Hepatocyte (in vitro differentiated cells): ENCODE measurements around the gene JAML. TPM values are rescaled to one million over a fixed set of nuclear protein-coding genes. Genes with fewer than 3 reads are reported as not detected.

Source experiments
- DNase-seq: peaks from one replicate; pipeline ENCODE4 v3.0.0-alpha.2; 2016; ENCODE audit warnings: low spot score
- H2AFZ ChIP-seq: fragments of 200-600 bp; sonication (generic); 2 replicates; pipeline ENCODE4 v1.6.0; 2016; ENCODE audit warnings: antibody characterized with exemption, mild to moderate bottlenecking
- H3K27ac ChIP-seq: fragments of 200-600 bp; sonication (generic); 2 replicates; pipeline ENCODE4 v1.5.1; 2016; ENCODE audit warnings: mild to moderate bottlenecking
- H3K27me3 ChIP-seq: fragments of 200-600 bp; sonication (generic); 2 replicates; pipeline ENCODE4 v1.6.1; 2016
- H3K36me3 ChIP-seq: fragments of 200-600 bp; sonication (generic); replicated peaks from 2 replicates; pipeline ENCODE4 v1.5.1; 2016; ENCODE audit warnings: low read depth; ENCODE audit not compliant: insufficient read depth
- H3K4me1 ChIP-seq: fragments of 200-600 bp; sonication (generic); 2 replicates; pipeline ENCODE4 v1.5.1; 2016; ENCODE audit warnings: mild to moderate bottlenecking, moderate library complexity; ENCODE audit not compliant: insufficient read depth
- H3K4me2 ChIP-seq: fragments of 200-600 bp; sonication (generic); 2 replicates; pipeline ENCODE4 v1.6.0; 2016
- H3K4me3 ChIP-seq: fragments of 200-600 bp; sonication (generic); 2 replicates; pipeline ENCODE4 v1.5.1; 2016; ENCODE audit warnings: mild to moderate bottlenecking
- H3K79me2 ChIP-seq: fragments of 200-600 bp; sonication (generic); 2 replicates; pipeline ENCODE4 v1.6.0; 2017; ENCODE audit warnings: mild to moderate bottlenecking
- H3K9me2 ChIP-seq: fragments of 200-600 bp; sonication (generic); replicated peaks from 2 replicates; pipeline ENCODE4 v1.6.0; 2017; ENCODE audit warnings: mild to moderate bottlenecking; ENCODE audit not compliant: insufficient read depth
- H3K9me3 ChIP-seq: fragments of 200-600 bp; sonication (generic); 2 replicates; pipeline ENCODE4 v1.5.1; 2016; ENCODE audit warnings: low read depth, mild to moderate bottlenecking
- H4K20me1 ChIP-seq: fragments of 200-600 bp; sonication (generic); 2 replicates; pipeline ENCODE4 v1.6.0; 2016; ENCODE audit warnings: mild to moderate bottlenecking; ENCODE audit not compliant: insufficient read depth, poor library complexity, severe bottlenecking
- CTCF ChIP-seq: fragments of 200-600 bp; sonication (generic); IDR thresholded peaks from 2 replicates; pipeline ENCODE4 v1.5.1; 2016; ENCODE audit warnings: antibody characterized with exemption, mild to moderate bottlenecking; ENCODE audit not compliant: poor library complexity
- EZH2 ChIP-seq: fragments of 200-600 bp; sonication (generic); IDR thresholded peaks from 2 replicates; pipeline ENCODE4 v1.6.1; 2016; ENCODE audit warnings: antibody characterized with exemption, mild to moderate bottlenecking, borderline replicate concordance
- EZH2phosphoT487 ChIP-seq: fragments of 200-600 bp; sonication (generic); IDR thresholded peaks from one replicate; pipeline ENCODE4 v1.6.1; 2018; ENCODE audit warnings: antibody characterized with exemption, mild to moderate bottlenecking, low read depth, moderate library complexity; ENCODE audit not compliant: unreplicated experiment, severe bottlenecking
- WGBS: methylation state at CpG from one replicate; pipeline ENCODE4 v1.1.6; 2016; ENCODE audit warnings: low lambda C conversion rate; ENCODE audit errors: missing lambda C conversion rate; 5-methylcytosine and 5-hydroxymethylcytosine counted together
- polyA plus RNA-seq: library from polyadenylated mRNA; unstranded; fragments of >200 nt; fragmentation: Nextera tagmentation; extraction: Ambion mirVana; gene quantifications from 2 replicates; pipeline ENCODE4 v1.2.1, GENCODE V29; 2016
- total RNA-seq: library from RNA; depleted of rRNA; stranded (reverse); fragments of >200 nt; gene quantifications from 2 replicates; pipeline ENCODE4 v1.2.3, GENCODE V29; 2014

Gene JAML
- total and polyA plus RNA-seq, 2 experiments from 2014 or later: 5.3 to 5.9 TPM

- no peak overlapping the region for H3K4me3 ChIP-seq
- no peak overlapping the region for H2AFZ ChIP-seq
- H3K9me3 ChIP-seq: no peaks in the 10 kb centered on the region
- H3K27ac ChIP-seq: no peak overlapping the region
- no peaks in the 10 kb centered on the region for H3K9me2 ChIP-seq
- H3K4me1 ChIP-seq: no peaks in the 10 kb centered on the region
- H3K27me3 ChIP-seq: no peaks in the 10 kb centered on the region
- H3K79me2 ChIP-seq: no peaks in the 10 kb centered on the region
- 96% methylated on average over 3 of the region's 3 CpGs for WGBS
- DNase-seq: no peak
- H3K36me3 ChIP-seq: no peaks in the 10 kb centered on the region
- no peaks in the 10 kb centered on the region for H4K20me1 ChIP-seq
- H3K4me2 ChIP-seq: no peak overlapping the region
- TF ChIP-seq CTCF (no peak), EZH2 (no peak), EZH2phosphoT487 (no peak)
These were observed 5.3 kb upstream of the JAML start for GRCh38 chr11:118230088-118230487.

- H3K36me3 ChIP-seq: no peaks in the 10 kb centered on the region
- H4K20me1 ChIP-seq: no peaks in the 10 kb centered on the region
- no peaks in the 10 kb centered on the region for H3K9me2 ChIP-seq
- H3K4me2 ChIP-seq: no peak overlapping the region
- no peak overlapping the region for H3K4me3 ChIP-seq
- WGBS: 94% methylated on average over 5 of the region's 5 CpGs
- H3K9me3 ChIP-seq: no peaks in the 10 kb centered on the region
- H3K79me2 ChIP-seq: no peaks in the 10 kb centered on the region
- no peak overlapping the region for H2AFZ ChIP-seq
- H3K4me1 ChIP-seq: no peaks in the 10 kb centered on the region
- H3K27ac ChIP-seq: no peak overlapping the region
- H3K27me3 ChIP-seq: no peaks in the 10 kb centered on the region
- TF ChIP-seq EZH2 (no peak), CTCF (no peak), EZH2phosphoT487 (no peak)
- DNase-seq: no peak
These were observed 4.5 kb upstream of the JAML start for GRCh38 chr11:118229274-118229847.

- H3K79me2 ChIP-seq: no peaks in the 10 kb centered on the region
- no peak overlapping the region for H3K27ac ChIP-seq
- H3K4me2 ChIP-seq: no peak overlapping the region
- 91% methylated on average over 8 of the region's 8 CpGs for WGBS
- H4K20me1 ChIP-seq: no peaks in the 10 kb centered on the region
- DNase-seq: no peak
- H3K9me2 ChIP-seq: no peaks in the 10 kb centered on the region
- H3K4me1 ChIP-seq: no peaks in the 10 kb centered on the region
- no peak overlapping the region for H2AFZ ChIP-seq
- H3K9me3 ChIP-seq: no peaks in the 10 kb centered on the region
- H3K27me3 ChIP-seq: no peaks in the 10 kb centered on the region
- no peaks in the 10 kb centered on the region for H3K36me3 ChIP-seq
- no peak for TF ChIP-seq EZH2phosphoT487
- no peak for TF ChIP-seq EZH2
- no peak for TF ChIP-seq CTCF
- no peak overlapping the region for H3K4me3 ChIP-seq
These were observed 3.3 kb upstream of the JAML start for GRCh38 chr11:118227865-118228785.
